DMS53 treated with DMSO at 0.1 percent for 48 hours (cell line): ENCODE measurements around the gene ESPL1.
A peak's percentile ranks its signal among the peaks of the same experiment; 100 is the strongest.

Experiments used
- DNase-seq: peaks from one replicate; lab custom pipeline; 2025; ENCODE audit not compliant: unreplicated experiment; lab: John Stamatoyannopoulos, UW

ESPL1 gene

DNA sequence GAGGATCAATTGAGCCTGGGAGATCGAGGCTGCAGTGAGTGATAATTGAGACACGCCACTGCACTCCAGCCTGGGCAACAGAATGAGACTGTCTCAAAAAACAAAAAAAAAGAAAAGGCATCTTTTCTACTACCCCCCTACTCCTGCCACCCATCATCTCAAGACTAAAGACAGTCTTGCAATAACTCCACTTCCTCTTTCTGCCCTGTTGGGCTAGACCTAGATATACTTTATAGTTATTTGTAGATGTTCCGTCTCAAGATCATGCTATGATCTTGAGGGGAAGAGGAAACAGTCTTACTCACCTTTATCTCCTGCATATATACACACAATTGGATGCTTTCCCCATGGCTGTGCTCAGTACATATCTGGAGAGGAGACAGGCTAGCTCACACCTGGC is 12.1 kb upstream of the ESPL1 start:
- no peak for DNase-seq

DNA sequence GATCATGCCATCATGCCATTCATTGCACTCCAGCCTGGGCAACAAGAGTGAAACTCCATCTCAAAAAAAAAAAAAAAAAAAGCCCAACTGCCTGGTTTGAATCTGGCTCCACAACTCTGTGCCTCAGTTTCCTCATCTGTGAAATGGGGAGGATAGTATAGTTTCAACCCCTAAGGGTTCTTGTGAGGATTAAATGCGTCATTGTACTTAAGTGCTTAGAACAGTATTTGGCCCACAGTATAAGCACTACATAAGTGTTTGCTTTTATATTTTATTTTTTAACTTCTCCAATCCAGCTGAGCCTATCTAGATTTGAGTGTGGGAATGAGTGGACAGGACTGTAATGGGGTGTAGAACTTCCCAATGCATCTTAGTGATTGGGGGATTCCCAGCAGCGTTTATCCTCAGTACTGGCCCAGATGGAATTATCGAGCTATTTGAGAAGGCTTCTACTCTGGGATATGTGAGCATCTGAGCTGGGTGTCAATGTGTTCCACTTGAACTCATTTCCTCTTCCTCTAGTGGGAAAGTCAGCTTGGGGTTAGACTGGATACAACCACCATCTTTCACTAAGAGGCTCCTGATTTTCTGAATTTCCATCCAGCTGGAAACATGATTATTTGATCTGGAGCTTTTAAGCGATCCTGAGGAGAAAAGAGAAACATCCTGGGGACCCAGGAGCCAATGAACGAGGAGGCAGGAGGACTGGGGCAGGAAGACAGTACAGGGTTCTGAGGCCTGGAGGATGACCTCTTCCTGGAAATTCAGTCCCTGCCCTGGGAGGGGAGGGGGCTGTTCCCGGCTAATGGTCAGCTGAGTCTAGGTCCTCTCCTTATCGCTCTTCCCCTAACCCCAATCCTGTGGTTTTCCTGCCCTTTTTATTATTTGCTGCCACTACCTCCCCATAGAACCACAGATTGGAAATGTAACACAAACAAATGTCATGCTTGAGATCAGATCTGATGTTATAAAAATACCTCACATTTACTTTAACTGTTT is 9.3 kb upstream of the ESPL1 start:
- DNase-seq, result no peak

DNA sequence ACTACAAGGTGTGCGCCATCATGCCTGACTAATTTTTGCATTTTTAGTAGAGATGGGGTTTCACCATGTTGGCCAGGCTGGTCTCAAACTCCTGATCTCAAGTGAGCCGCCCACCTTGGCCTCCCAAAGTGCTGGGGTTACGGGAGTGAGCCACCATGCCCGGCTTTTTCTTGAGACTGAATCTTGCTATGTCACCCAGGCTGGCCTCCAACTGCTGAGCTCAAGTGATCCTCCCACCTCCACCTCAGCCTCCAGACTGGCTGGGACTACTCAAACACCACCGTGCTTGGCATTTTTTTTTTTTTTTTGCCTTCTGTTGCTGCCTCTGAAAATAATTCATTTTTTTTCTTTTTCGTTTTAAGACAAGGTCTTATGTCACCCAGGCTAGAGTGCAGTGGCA is 8.2 kb upstream of the ESPL1 start:
- no peak for DNase-seq

DNA sequence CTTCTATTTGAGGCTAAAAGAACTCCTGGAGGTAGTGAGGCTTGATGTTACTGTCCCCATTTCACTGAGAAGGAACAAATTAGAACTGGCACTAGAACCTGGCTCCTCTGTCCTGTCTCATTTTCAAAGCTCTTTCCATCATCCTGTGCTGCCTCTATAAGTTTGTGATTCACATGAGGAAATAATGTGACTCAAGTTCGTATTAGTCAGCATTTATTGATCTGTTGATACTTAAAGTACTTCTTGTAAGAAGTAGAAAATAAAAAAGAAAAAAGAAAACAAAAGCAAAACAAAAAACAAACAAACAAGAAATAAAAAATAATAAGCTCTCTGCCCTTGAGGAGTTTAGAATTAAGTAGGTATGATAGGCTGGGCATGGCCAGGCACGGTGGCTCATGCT is 2.3 kb upstream of the ESPL1 start:
- no peak for DNase-seq

DNA sequence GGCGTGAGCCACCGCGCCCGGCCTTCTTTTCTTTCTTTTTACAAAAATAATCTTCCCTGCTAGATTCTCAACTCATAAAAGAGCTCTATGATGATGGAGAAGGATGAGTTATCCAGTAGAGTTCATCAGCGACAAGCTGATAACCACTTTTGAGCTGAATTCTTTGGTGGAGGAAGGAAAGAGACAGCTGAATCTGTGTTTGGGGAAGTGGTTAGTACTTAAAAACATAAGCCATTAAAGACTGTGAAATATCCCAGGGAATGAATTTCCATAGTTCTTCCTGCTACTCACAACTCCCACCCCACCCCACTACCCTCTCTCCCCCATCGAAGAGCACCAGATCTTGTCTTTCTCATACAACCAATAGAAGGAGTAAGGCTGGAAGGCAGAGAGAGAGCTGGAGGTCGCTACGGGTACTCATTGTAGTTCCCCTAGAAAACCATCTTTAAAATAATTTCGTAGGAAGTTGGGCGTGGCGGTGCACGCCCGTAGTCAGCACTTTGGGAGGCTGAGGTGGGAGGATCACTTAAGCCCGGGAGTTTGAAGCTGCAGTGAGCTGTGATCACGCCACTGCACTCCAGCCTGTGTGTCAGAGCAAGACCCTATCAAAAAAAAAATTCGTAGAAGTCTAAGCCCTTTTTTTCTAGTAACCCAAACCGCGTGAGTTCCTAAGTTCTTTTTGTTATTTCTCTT is 647 bp upstream of the ESPL1 start:
- DNase-seq, result no peak

DNA sequence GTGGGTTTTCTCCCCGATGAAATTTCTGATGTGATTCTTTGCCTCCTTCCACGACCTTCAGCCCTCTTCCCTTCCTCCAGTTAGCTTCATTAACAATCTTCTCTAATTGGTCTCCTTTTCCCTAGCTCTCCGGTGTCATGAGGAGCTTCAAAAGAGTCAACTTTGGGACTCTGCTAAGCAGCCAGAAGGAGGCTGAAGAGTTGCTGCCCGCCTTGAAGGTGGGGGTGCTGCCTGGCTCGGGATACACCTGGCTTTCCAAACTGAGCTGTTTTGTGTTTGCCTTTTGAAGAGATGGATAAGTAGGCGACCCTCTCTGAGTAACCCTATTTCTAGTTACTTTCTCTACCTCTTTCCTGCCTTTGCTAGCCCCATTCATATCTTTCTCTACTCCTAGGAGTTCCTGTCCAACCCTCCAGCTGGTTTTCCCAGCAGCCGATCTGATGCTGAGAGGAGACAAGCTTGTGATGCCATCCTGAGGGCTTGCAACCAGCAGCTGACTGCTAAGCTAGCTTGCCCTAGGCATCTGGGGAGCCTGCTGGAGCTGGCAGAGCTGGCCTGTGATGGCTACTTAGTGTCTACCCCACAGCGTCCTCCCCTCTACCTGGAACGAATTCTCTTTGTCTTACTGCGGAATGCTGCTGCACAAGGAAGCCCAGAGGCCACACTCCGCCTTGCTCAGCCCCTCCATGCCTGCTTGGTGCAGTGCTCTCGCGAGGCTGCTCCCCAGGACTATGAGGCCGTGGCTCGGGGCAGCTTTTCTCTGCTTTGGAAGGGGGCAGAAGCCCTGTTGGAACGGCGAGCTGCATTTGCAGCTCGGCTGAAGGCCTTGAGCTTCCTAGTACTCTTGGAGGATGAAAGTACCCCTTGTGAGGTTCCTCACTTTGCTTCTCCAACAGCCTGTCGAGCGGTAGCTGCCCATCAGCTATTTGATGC is 797 bp downstream of the ESPL1 start:
- DNase-seq, result no peak

DNA sequence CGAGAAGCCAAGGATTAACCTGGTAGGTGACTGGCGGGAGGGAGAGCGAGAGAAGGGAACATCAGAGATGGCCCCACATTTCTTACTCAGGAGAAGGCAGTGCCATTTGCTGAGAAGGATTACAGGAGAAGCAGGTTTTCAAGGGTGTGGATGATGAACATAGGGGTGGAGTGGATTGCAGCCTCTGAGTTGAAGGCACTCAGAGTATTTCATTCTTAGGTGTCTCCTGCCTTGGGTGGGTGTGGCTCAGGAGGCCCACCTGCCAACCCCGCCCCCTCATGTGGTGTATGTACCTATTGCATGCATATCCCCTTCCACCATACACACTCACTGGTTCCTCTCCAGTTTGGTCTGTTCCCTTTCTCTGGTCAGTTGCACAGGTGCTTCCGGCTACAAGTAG is 6.3 kb downstream of the ESPL1 start:
- DNase-seq, result no peak

DNA sequence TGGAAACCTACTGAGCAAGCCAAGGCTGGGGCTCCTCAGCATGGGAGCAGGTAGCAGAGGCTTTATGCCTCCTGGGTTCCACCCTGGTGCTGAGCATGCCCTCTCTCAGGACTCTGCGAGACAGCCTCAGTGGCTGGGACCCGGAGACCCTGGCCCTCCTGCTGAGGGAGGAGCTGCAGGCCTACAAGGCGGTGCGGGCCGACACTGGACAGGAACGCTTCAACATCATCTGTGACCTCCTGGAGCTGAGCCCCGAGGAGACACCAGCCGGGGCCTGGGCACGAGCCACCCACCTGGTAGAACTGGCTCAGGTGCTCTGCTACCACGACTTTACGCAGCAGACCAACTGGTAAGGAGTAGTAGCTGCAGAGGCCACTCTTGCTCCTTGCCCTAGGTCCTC is 8.4 kb downstream of the ESPL1 start:
- DNase-seq, result no peak

DNA sequence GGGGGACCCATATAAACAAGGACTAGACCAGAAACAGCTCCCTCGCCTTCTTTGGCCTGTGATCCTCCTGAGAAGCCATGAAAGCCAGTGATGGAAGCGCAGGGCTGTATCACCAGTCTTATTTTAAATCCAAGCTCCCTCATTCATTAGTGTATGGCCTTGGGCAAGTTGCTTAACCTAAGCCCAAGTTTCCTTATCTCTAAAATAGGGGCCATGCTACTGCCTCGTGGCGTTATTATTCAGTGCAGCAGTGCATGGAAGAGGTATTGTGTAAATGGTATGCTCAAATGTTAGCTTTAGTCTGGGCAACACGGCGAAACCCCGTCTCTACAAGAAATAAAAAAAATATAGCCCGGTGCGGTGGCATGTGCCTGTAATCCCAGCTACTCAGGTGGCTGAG is 9.9 kb downstream of the ESPL1 start:
- DNase-seq, result no peak

DNA sequence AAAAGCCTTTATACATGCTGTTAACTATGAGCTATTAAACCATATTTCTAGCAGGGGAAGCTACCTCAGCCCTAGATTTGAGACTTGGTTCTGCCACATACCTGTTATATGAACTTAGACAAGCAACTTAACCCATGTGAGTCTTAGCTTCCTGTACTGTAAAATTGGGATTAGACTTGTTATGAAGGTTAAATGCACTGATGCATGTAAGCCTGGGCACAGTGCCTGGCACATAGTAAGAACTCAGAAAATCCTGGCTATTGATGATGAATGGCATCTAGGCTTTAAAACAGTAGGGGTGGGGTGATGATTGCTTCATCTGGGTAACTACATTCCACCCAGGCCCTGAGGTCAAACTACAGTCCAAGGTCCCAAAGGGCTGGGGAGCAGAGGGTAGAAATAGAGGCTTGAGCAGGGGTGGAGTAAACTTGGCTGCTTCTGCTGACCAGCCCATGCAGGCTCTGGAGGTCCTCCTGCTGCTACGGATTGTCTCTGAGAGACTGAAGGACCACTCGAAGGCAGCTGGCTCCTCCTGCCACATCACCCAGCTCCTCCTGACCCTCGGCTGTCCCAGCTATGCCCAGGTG is 11.3 kb downstream of the ESPL1 start:
- no peak for DNase-seq

DNA sequence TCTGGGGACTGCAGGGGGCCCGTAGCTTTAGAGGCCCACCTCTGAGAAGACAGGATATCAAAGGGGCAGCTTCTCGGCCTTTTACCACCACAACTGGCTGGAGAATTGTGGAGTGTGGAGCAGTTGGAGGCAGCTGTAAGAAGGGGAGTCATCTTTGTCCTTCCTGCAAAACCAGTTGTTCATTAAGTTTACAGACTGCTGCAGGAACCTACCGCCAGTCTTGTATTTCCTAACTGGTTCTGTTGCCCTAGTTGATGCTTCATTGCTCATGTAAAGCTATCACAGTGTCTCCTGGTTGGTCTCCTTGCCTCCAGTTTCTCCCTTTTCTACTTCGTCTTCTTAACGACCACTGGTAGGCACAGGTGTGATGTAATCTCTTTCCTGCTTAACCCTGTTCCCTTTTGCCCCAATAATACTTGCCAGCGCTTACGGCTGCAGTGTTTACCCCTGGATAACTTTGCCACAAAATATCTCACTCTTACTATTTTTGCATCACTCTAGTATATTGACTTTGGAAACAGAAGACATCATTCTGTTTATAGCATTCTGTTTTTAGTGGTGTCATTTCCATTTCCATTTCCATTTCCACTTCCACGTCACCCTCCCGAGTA is 11.9 kb downstream of the ESPL1 start:
- DNase-seq, result no peak

DNA sequence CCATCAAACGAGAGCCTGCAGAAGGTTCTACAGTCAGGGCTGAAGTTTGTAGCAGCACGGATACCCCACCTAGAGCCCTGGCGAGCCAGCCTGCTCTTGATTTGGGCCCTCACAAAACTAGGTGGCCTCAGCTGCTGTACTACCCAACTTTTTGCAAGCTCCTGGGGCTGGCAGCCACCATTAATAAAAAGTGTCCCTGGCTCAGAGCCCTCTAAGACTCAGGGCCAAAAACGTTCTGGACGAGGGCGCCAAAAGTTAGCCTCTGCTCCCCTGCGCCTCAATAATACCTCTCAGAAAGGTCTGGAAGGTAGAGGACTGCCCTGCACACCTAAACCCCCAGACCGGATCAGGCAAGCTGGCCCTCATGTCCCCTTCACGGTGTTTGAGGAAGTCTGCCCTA is 18.3 kb downstream of the ESPL1 start:
- no peak for DNase-seq

DNA sequence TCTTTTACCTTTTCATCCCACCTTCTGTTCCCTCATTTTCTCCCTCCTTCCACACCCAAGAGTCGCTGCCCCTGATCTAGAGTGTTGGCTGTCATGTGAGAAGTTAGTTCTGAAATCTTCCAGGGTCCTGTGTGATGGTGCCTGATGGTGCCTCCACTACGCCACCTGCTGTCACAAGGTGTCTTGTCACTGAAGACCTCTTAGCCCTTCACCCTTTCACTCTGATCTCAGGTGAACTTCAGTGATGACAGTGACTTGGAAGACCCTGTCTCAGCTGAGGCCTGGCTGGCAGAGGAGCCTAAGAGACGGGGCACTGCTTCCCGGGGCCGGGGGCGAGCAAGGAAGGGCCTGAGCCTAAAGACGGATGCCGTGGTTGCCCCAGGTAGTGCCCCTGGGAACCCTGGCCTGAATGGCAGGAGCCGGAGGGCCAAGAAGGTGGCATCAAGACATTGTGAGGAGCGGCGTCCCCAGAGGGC is 19.7 kb downstream of the ESPL1 start:
- peak; percentile 17 for DNase-seq

DNA sequence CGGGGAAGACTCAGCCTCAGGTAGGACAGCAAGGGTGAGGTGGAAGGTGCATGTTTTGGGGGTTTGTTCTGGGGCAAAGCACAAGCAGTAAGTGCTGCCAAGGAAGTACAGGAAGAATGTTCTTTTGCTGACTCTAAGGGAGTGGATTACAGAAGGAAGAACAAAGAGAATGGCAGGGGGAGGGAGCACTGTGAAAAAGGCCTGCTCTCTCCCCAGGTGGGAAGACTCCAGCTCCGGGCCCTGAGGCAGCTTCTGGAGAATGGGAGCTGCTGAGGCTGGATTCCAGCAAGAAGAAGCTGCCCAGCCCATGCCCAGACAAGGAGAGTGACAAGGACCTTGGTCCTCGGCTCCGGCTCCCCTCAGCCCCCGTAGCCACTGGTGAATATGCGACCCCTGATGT is 20.2 kb downstream of the ESPL1 start:
- no peak for DNase-seq

DNA sequence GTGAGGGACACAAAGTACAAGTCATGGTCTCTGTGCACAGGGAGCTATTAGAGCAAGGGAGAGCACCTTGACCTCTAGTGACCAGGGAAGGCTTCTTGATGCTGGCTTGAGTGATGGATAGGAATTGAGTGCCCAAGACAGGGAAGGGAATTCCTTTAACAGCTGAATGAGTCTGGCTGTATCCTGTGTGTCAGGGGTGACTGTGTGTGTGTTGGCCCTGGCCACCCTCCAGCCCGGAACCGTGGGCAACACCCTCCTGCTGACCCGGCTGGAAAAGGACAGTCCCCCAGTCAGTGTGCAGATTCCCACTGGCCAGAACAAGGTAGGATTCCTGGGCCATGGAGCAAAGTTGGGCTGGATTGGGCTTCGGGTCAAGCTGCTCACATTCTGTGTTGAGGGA is 21.8 kb downstream of the ESPL1 start:
- no peak for DNase-seq

DNA sequence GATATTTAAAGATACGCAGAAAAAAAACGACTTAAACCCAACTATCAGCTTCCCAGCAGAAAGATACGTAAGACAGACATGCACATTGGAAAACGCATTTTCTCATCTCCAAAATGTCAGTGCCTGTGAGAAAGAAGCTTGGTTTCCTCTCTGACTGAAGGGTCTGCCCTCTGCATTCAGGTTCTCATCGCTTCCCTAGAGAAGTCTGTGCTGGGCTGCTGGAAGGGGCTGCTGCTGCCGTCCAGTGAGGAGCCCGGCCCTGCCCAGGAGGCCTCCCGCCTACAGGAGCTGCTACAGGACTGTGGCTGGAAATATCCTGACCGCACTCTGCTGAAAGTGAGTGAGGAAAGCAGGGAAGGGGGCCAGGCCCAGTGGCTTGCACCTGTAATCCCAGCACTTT is 22.6 kb downstream of the ESPL1 start:
- no peak for DNase-seq

DNA sequence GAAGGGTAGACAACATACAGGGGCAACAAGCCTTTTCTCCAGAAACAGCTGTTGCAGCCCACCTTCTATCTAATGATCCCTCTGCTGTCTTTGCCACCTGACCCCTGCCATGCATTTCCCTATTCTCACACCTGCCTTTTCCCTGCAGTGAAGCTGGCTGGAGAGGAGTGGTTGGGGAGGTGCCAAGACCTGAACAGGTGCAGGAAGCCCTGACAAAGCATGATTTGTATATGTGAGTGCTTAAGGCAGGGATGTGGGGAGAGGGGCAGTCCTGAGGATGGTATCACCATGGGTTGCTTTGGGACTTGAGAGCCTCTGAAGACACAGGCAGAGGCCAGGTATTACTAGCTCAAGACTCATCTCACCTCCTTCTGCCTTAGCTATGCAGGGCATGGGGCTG is 24.3 kb downstream of the ESPL1 start:
- peak; percentile 88 for DNase-seq

DNA sequence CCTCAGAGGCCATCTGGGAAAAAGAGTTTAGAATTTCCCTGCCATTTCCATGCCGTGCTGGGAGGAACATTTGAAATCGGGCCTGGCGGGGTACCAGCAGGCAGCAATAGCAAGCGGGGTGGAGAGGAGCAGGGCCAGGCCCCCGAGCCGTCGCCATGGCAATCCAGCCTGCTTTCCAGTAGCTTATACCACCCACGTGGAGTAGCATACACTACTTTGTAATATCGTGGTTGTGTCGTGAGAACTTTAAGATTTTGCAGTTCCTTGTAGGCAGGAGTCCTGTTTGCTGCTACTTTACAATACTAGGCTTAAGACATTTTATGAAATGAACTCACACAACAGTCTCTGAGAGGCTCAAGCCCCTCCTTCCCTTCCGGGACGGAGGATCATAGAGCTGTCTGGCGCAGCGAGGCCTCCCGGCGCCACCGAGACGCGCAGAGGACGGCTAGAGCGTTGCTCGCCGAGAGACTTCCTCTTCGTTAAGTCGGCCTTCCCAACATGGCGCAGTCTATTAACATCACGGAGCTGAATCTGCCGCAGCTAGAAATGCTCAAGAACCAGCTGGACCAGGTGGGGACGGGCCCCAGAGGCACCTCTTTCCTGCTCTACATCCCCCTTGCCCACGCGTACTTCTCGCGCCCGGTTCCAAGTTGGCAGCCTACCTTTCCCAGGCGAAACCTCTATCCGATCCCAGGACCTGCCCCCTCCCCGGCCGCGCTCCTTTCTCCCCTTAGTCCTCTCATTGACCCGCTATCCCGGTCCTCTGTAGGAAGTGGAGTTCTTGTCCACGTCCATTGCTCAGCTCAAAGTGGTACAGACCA is 27.2 kb downstream of the ESPL1 start, which contains the start of gene PFDN5:
Gene PFDN5, plus strand, starts transcription at position 473 of the 821 bp plus-strand sequence. Its CDS starts 26 bp downstream, at position 499.
- peak; percentile 81 for DNase-seq

DNA sequence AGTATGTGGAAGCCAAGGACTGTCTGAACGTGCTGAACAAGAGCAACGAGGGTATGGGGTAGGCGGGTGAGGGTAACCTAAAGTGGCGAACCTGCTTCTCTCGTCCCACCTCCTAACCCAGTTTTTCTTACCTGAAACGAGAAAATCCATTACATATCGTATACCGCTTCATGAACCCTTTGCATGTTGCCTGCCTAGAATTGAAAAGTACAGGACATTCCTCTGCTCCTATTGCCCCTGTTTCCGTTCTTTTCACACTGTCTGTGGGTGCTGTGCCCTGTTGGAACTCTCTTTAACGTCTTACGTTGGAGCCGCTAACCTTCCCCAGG is 27.8 kb downstream of the ESPL1 start:
- DNase-seq, result no peak
